Type B pancreatic cell (in vitro differentiated cells): ENCODE data around the gene GRIN1. TPM values are rescaled to one million over a fixed set of nuclear protein-coding genes. Genes with fewer than 3 reads are reported as not detected.

Experiments used
- DNase-seq: peaks from one replicate; pipeline ENCODE4 v3.0.0; 2021; ENCODE audit warnings: mixed read lengths; ENCODE audit not compliant: unreplicated experiment; ENCODE audit errors: extremely low spot score
- H3K27ac Mint-ChIP-seq: 2 replicates; pipeline ENCODE4 v1.8.0; 2021; ENCODE audit warnings: mild to moderate bottlenecking, mixed read lengths
- H3K27me3 Mint-ChIP-seq: 2 replicates; pipeline ENCODE4 v1.8.0; 2021; ENCODE audit warnings: mixed read lengths
- H3K36me3 Mint-ChIP-seq: 2 replicates; pipeline ENCODE4 v1.8.0; 2021; ENCODE audit warnings: mixed read lengths
- H3K4me1 Mint-ChIP-seq: one replicate; pipeline ENCODE4 v1.8.0; 2021; ENCODE audit warnings: mixed read lengths; ENCODE audit not compliant: unreplicated experiment
- H3K4me3 Mint-ChIP-seq: 2 replicates; pipeline ENCODE4 v1.8.0; 2021; ENCODE audit warnings: mild to moderate bottlenecking, mixed read lengths
- H3K9me3 Mint-ChIP-seq: 2 replicates; pipeline ENCODE4 v1.8.0; 2021; ENCODE audit warnings: mixed read lengths
- total RNA-seq: library from RNA; stranded (reverse); gene quantifications from 2 replicates; pipeline ENCODE4 v1.2.1, GENCODE V29; 2021; ENCODE audit warnings: low replicate concordance
- TF ChIP-seq, protein P1 (sequence below): fragments of 200-600 bp; sonication (generic); conservative IDR thresholded peaks from 2 replicates; pipeline ENCODE4 v1.5.0; 2021; ENCODE audit warnings: antibody characterized with exemption, mild to moderate bottlenecking

Gene GRIN1
- total RNA-seq, 1 donor from 2014 or later: 0.94 TPM

DNA sequence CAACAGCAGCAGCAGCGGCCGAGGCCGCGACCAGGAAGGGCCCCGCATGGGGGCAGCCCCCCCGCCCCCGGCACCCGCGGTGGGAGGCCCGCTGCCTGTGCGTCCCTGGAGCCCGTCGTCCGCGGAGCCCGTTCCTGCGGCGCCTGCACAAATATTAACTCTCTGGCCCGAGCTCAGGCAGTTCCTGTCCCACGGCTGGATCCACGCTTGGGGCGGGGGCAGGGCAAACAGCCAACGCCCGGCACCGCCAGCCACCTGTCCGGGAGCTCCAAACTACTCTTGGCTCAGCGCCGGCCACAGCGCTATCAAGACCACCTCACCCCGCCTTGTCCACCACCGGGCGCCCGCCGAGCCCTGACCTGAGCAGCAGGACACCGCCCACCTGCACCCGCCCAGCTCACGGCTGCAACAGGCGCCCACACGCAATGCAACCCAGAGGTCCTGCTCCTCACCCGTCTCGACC is 31.0 kb downstream of the GRIN1 start, which contains the start of gene LRRC26:
Gene LRRC26 (minus strand): TSS at position 156 of the 463 bp plus-strand sequence. CDS start 108 bp downstream, at position 48.
- no peaks in the 10 kb centered on the region for H3K4me1 Mint-ChIP-seq
- H3K27ac Mint-ChIP-seq: no peak within 1 kb of the TSS
- H3K4me3 Mint-ChIP-seq: peak within 1 kb of the TSS; percentile 78
- peaks cover 43% of the 10 kb centered on the region for H3K27me3 Mint-ChIP-seq
- TF ChIP-seq, protein P1, sequence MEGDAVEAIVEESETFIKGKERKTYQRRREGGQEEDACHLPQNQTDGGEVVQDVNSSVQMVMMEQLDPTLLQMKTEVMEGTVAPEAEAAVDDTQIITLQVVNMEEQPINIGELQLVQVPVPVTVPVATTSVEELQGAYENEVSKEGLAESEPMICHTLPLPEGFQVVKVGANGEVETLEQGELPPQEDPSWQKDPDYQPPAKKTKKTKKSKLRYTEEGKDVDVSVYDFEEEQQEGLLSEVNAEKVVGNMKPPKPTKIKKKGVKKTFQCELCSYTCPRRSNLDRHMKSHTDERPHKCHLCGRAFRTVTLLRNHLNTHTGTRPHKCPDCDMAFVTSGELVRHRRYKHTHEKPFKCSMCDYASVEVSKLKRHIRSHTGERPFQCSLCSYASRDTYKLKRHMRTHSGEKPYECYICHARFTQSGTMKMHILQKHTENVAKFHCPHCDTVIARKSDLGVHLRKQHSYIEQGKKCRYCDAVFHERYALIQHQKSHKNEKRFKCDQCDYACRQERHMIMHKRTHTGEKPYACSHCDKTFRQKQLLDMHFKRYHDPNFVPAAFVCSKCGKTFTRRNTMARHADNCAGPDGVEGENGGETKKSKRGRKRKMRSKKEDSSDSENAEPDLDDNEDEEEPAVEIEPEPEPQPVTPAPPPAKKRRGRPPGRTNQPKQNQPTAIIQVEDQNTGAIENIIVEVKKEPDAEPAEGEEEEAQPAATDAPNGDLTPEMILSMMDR: no peak
- no peaks in the 10 kb centered on the region for H3K36me3 Mint-ChIP-seq
- no peaks in the 10 kb centered on the region for H3K9me3 Mint-ChIP-seq
- DNase-seq: no peak

DNA sequence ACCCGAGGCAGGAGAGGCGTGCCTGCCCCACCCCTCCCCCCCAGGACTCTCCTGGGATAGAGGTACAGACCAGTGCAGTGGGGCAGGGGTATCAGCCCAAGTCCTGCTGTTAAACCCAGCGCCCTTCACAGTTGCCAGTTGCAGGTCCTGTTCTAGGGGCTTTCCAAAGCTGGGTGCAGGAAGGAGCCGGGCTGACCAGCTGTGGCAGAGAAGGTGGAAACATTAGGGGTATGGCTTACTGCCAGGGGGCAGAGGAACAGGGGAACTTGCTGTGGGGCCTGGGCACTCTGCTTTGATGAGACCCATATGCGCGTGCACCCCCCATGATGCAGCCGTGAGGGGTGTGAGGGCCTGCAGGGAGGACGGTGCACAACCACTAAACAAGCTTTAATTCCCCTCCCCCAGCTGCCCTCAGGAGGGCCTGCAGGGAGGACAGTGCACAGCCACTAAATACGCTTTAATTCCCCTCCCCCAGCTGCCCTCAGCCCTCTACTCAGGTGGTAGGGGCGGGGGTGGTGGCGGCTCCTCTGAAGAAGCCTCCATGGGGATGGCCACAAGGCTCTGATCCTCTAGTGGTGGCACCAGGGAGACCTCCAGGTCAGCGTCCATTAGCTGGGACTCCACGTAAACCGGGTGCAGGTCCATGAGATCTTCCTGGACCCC is 31.7 kb downstream of the GRIN1 start:
- no peak for DNase-seq
- no peaks in the 10 kb centered on the region for H3K36me3 Mint-ChIP-seq
- no peak overlapping the region for H3K27ac Mint-ChIP-seq
- H3K9me3 Mint-ChIP-seq: no peaks in the 10 kb centered on the region
- peaks cover 37% of the 10 kb centered on the region for H3K27me3 Mint-ChIP-seq
- TF ChIP-seq, protein P1: no peak
- H3K4me3 Mint-ChIP-seq: no peak overlapping the region
- no peaks in the 10 kb centered on the region for H3K4me1 Mint-ChIP-seq

GRCh38 chr9:137171149-137171900 is 32.4 kb downstream of the GRIN1 start:
- Mint-ChIP-seq H3K27ac (no peak overlapping the region), H3K27me3 (peaks cover 31% of the 10 kb centered on the region), H3K4me1 (no peaks in the 10 kb centered on the region), H3K9me3 (no peaks in the 10 kb centered on the region), H3K4me3 (no peak overlapping the region), H3K36me3 (no peaks in the 10 kb centered on the region)
- DNase-seq: no peak
- TF ChIP-seq, protein P1: no peak

GRCh38 chr9:137172901-137173795 is 34.2 kb downstream of the GRIN1 start:
- no peak for DNase-seq
- H3K4me1 Mint-ChIP-seq: no peaks in the 10 kb centered on the region
- TF ChIP-seq, protein P1: no peak
- H3K27me3 Mint-ChIP-seq: peaks cover 26% of the 10 kb centered on the region
- H3K27ac Mint-ChIP-seq: no peak overlapping the region
- H3K4me3 Mint-ChIP-seq: no peak overlapping the region
- no peaks in the 10 kb centered on the region for H3K9me3 Mint-ChIP-seq
- no peaks in the 10 kb centered on the region for H3K36me3 Mint-ChIP-seq
